Stomach smooth muscle (tissue), 2 donors: Measurements from ENCODE around the gene MIA.
A peak's percentile ranks its signal among the peaks of the same experiment; 100 is the strongest.
"Not testable (repeated sequence)": the region's sequence is repeated elsewhere in the genome, so short reads cannot be mapped to it uniquely, and the experiment has no call there.

Experiments
- H3K27ac ChIP-seq: one replicate; pipeline ENCODE4 v1.7.0; 2013; ENCODE audit warnings: mild to moderate bottlenecking, low read length, inconsistent platforms
- H3K27me3 ChIP-seq, 2 donors: one replicate each; pipeline ENCODE4 v1.7.0; 2013; ENCODE audit warnings: low read length in 2 of 2; ENCODE audit not compliant: insufficient read depth in 2 of 2, control insufficient read depth in 1 of 2
- H3K36me3 ChIP-seq, 2 donors: one replicate each; pipeline ENCODE4 v1.7.0; 2013; ENCODE audit warnings: low read length in 2 of 2; ENCODE audit not compliant: control insufficient read depth in 2 of 2, insufficient read depth in 2 of 2
- H3K4me1 ChIP-seq: one replicate; pipeline ENCODE4 v1.7.0; 2013; ENCODE audit warnings: low read length; ENCODE audit not compliant: control insufficient read depth, insufficient read depth
- H3K4me3 ChIP-seq, 2 donors: one replicate each; pipeline ENCODE4 v1.7.0; 2013; ENCODE audit warnings: low read length in 2 of 2
- H3K9ac ChIP-seq, 2 donors: one replicate each; pipeline ENCODE4 v1.7.0; 2013; ENCODE audit warnings: low read length in 2 of 2, mild to moderate bottlenecking in 1 of 2
- H3K9me3 ChIP-seq, 2 donors: one replicate each; pipeline ENCODE4 v1.7.0; 2013; ENCODE audit warnings: low read length in 2 of 2; ENCODE audit not compliant: control insufficient read depth in 2 of 2
- donor health status: healthy.
- donor health status: Pancreatic carcinoma.

The MIA gene

DNA sequence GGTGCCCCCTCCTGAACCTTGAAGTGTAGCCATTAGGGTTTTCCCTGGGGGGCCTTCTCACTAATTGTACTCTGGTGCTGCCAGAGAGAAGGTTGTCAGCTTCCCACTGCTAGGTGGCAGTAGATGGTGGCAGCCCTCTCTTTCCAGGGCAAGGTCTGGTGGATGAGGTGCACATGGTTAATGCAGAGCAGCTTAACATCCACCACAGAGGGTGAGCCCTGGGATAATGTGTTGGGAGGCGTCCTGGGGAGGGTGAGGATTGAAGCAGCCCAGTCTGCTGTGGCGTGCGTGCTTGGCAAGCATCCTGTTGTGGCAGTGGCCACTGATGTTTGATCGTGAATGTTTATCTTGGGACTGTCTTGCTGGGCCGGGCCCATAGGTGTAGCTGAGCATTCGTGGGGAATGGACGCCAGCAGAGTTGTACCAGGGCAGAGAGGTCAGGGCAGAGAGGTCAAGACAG is 29.5 kb downstream of the MIA start:
- H3K27ac ChIP-seq: peak overlapping the region; percentile 75
- H3K9ac ChIP-seq: no peak overlapping the region
- H3K4me1 ChIP-seq: peaks cover 79% of the 10 kb centered on the region
- no peaks in the 10 kb centered on the region for H3K9me3 ChIP-seq
- H3K36me3 ChIP-seq: peaks cover 9 to 30% of the 10 kb centered on the region in 2 donors
- H3K27me3 ChIP-seq: no peaks in the 10 kb centered on the region
- no peak overlapping the region for H3K4me3 ChIP-seq

GRCh38 chr19:40805258-40805868 is 30.0 kb downstream of the MIA start:
- H3K9ac ChIP-seq: peak overlapping the region in 1 of 2 donors; percentile 29
- H3K4me1 ChIP-seq: peaks cover 78% of the 10 kb centered on the region
- peaks cover 9 to 30% of the 10 kb centered on the region in 2 donors for H3K36me3 ChIP-seq

GRCh38 chr19:40806423-40807146 is 31.3 kb downstream of the MIA start:
- Histone ChIP-seq H3K9me3 (no peaks in the 10 kb centered on the region), H3K4me1 (peaks cover 72% of the 10 kb centered on the region), H3K9ac (peak overlapping the region in 1 of 2 donors; percentile 48), H3K36me3 (peaks cover 9 to 22% of the 10 kb centered on the region in 2 donors), H3K27ac (peak overlapping the region; percentile 75), H3K27me3 (no peaks in the 10 kb centered on the region), H3K4me3 (peak overlapping the region in 1 of 2 donors; percentile 49)

More at GRCh38 chr19:40805258-40805868, 30.0 kb downstream of the MIA start:
- Histone ChIP-seq H3K9me3 (no peaks in the 10 kb centered on the region), H3K27me3 (no peaks in the 10 kb centered on the region), H3K27ac (peak overlapping the region; percentile 75), H3K4me3 (no peak overlapping the region)

DNA sequence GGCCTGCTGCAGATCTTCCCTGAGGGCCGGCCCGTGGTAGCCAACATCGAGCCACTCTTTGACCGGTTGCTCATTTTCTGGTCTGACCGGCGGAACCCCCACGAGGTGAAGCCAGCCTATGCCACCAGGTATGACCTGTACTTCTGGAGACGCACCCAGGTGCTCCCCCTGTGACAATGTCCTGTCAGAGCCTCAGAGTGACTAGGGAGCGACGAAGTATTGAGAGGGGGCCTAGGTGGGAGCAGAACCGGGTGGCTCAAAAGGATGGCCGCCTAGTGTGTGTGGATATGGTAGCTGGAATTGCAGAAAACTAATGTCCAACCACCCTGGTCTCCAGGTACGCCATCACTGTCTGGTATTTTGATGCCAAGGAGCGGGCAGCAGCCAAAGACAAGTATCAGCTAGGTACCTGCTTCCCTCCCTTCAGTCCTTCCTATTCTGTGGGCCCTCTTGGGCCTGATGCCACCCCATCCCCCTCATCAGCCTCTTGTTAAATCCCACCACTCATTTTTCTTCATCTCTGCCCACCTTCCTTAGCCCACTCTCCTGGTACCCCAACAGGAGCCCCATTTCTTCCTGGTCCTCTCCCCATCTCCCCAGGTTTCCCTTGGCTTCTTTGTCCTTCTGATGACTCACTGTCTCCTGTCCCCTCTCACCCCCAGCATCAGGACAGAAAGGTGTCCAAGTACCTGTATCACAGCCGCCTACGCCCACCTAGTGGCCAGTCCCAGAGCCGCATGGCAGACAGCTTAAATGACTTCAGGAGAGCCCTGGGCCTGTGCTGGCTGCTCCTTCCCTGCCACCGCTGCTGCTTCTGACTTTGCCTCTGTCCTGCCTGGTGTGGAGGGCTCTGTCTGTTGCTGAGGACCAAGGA is 32.1 kb downstream of the MIA start:
- Histone ChIP-seq H3K9me3 (no peaks in the 10 kb centered on the region), H3K4me3 (peak overlapping the region; percentile 5 to 49), H3K9ac (peak overlapping the region in 1 of 2 donors; percentile 48), H3K4me1 (peaks cover 71% of the 10 kb centered on the region), H3K27me3 (no peaks in the 10 kb centered on the region), H3K36me3 (peaks cover 9 to 20% of the 10 kb centered on the region in 2 donors), H3K27ac (peak overlapping the region; percentile 75)

- peaks cover 70% of the 10 kb centered on the region for H3K4me1 ChIP-seq
- no peak overlapping the region for H3K9ac ChIP-seq
- no peaks in the 10 kb centered on the region for H3K9me3 ChIP-seq
- no peak overlapping the region for H3K4me3 ChIP-seq
- peaks cover 9 to 20% of the 10 kb centered on the region in 2 donors for H3K36me3 ChIP-seq
- no peaks in the 10 kb centered on the region for H3K27me3 ChIP-seq
- H3K27ac ChIP-seq: no peak overlapping the region
Measured at GRCh38 chr19:40808021-40808325, 32.7 kb downstream of the MIA start.

- H3K27ac ChIP-seq: no peak overlapping the region
- H3K4me3 ChIP-seq: no peak overlapping the region
- peaks cover 9 to 20% of the 10 kb centered on the region in 2 donors for H3K36me3 ChIP-seq
- no peak overlapping the region for H3K9ac ChIP-seq
- H3K9me3 ChIP-seq: no peaks in the 10 kb centered on the region
- H3K27me3 ChIP-seq: no peaks in the 10 kb centered on the region
- peaks cover 67% of the 10 kb centered on the region for H3K4me1 ChIP-seq
Measured at GRCh38 chr19:40808497-40808896, 33.2 kb downstream of the MIA start.

DNA sequence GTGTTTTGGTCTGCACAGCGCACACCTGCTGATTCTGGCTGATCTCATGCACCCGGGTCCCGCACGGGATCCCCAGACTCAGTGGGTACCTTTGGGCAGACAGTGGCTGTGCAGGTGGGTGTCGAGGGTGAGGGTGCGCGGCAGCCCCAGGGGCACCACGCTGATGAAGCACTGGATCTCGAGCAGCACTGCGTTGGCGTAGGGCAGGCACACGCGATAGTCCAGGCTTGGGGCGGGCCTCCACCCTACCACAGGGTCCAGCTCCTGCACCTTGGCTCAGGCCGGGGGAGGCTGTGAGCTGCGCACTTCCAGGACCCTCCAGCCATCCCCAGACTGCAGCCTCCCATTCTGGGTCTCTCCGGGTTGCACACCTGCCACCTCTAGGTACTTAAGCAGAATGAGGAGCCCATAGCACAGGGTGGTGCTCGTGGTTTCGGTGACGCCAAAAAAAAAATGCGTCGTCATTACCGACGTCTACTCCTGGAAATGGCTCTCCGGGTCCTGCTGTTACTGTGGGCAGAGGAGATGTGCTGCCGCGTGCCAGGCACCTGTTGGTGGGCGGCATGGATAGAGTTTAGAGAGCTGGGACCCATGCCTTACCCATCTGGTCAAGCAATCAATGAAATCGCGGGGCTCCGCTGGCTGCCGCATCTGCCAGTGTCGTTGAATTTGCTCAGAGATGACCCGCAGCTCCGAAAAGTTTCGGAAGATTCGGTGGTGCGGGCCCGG is 34.2 kb downstream of the MIA start:
- peaks cover 57% of the 10 kb centered on the region for H3K4me1 ChIP-seq
- H3K9ac ChIP-seq: no peak overlapping the region
- no peaks in the 10 kb centered on the region for H3K27me3 ChIP-seq
- H3K9me3 ChIP-seq: no peaks in the 10 kb centered on the region
- peaks cover 9 to 20% of the 10 kb centered on the region in 2 donors for H3K36me3 ChIP-seq
- H3K4me3 ChIP-seq: peak overlapping the region in 1 of 2 donors; percentile 70
- no peak overlapping the region for H3K27ac ChIP-seq

- H3K4me1 ChIP-seq: peaks cover 51% of the 10 kb centered on the region
- peak overlapping the region; percentile 69 for H3K27ac ChIP-seq
- peak overlapping the region in 1 of 2 donors; percentile 70 for H3K4me3 ChIP-seq
- H3K27me3 ChIP-seq: no peaks in the 10 kb centered on the region
- H3K9ac ChIP-seq: no peak overlapping the region
- no peaks in the 10 kb centered on the region for H3K9me3 ChIP-seq
- H3K36me3 ChIP-seq: peaks cover 9 to 20% of the 10 kb centered on the region in 2 donors
Measured at GRCh38 chr19:40810160-40810559, 34.8 kb downstream of the MIA start.

DNA sequence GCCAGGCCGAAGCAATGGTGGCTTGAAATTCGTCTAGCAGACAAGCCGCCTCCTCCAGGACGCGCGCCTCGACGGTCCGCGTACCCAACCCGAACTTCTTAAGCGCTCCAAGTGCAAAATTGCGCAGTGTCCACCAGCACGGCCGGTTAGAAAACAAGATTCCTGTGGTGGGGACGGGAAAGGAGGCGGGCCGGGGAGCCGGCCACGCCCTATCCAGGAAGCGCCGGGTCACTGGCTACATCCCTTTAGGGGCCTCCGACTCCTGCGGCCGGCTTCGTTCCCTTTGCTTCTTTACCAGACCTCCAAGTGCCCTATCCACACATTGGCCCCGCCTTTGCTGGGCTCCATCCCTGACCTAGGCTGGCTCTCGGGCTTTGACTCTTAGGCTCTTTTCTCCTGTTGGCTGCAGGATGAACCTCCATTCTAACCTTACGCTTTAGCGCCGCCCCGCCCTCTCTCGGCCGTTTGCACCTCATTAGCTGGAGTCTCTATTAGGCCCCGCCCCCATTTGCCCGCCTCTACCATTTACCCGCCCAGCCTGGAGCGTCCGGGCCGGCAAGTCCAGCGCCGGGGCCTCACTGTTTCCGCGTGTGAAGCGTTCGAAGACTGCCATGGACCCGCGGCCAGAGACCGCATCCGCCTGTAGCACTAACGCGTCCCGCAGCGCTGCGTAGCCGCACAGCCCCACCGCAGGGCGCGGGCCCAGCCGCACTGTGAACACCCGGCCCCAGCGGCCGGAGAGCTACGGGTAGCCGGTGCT is 35.5 kb downstream of the MIA start:
- H3K4me1 ChIP-seq: peaks cover 45% of the 10 kb centered on the region
- not testable (repeated sequence) for H3K27me3 ChIP-seq, H3K9me3 ChIP-seq
- peaks cover 9 to 17% of the 10 kb centered on the region in 2 donors for H3K36me3 ChIP-seq
- H3K4me3 ChIP-seq: peak overlapping the region; percentile 39 to 70
- H3K27ac ChIP-seq: peak overlapping the region; percentile 69
- H3K9ac ChIP-seq: peak overlapping the region in 1 of 2 donors; percentile 51
